GM12878 (cell line): ENCODE data around the gene CDKN3. TPM values are rescaled to one million over a fixed set of nuclear protein-coding genes. Genes with fewer than 3 reads are reported as not detected.

Experiments used
- ATAC-seq: fragments of 200-7000 bp; cut with Tn5 transposase; 3 replicates; pipeline ENCODE4 v1.9.1; 2020; ENCODE audit warnings: mild to moderate bottlenecking, moderate library complexity
- BruUV-seq: library from RNA; stranded (reverse); fragments of 400-500 nt; replicated peaks from 2 replicates; lab custom pipeline; 2021; lab: Mats Ljungman, UMichigan
- CTCF ChIA-PET: fragments of 300-600 bp; sonication (Branson Sonifier 250); formaldehyde crosslinking; extraction: SDS; loops from one replicate; lab custom pipeline; 2021; ENCODE audit warnings: inconsistent platforms; lab: Yijun Ruan, JAX
- POLR2A ChIA-PET: fragments of 350-600 bp; formaldehyde crosslinking; extraction: SDS; loops from one replicate; lab custom pipeline; 2021; ENCODE audit warnings: inconsistent platforms; lab: Charles Lee
- RAD21 ChIA-PET: fragments of 300-600 bp; sonication (Branson Sonifier 250); formaldehyde crosslinking; loops from one replicate; lab custom pipeline; 2023; ENCODE audit warnings: antibody characterized with exemption; ENCODE audit not compliant: unreplicated experiment; lab: Charles Lee
- SMC1A ChIA-PET: fragments of 300-600 bp; sonication (Branson Sonifier 250); formaldehyde crosslinking; loops from one replicate; lab custom pipeline; 2023; ENCODE audit not compliant: unreplicated experiment, uncharacterized antibody; lab: Charles Lee
- DNase-seq: peaks from one replicate; pipeline ENCODE4 v3.0.0-alpha.2; 2011; ENCODE audit warnings: low read depth, low spot score
- FAIRE-seq: peaks from 3 replicates; lab custom pipeline; 2011; peaks lifted over from hg19 to GRCh38; lab: Jason Lieb, UNC
- H2AFZ ChIP-seq: 2 replicates; pipeline ENCODE4 v1.6.0; 2011; ENCODE audit warnings: low read depth, low read length, control low read depth; ENCODE audit not compliant: control insufficient read depth
- H3K27ac ChIP-seq: 2 replicates; pipeline ENCODE4 v1.5.1; 2011; ENCODE audit warnings: control low read depth; ENCODE audit not compliant: control insufficient read depth, insufficient read depth
- H3K27me3 ChIP-seq, 2 experiments: replicated peaks in 1 of 2; 2 replicates each; pipeline versions ENCODE4 v1.6.0 to v1.6.1; 2011; ENCODE audit warnings: low read length in 1 of 2; ENCODE audit not compliant: control insufficient read depth in 2 of 2, insufficient read depth in 2 of 2
- H3K36me3 ChIP-seq, 2 experiments: 2 replicates each; pipeline ENCODE4 v1.5.1; 2011; ENCODE audit warnings: low read length in 1 of 2; ENCODE audit not compliant: control insufficient read depth in 2 of 2, insufficient read depth in 2 of 2
- H3K4me1 ChIP-seq: 2 replicates; pipeline ENCODE4 v1.6.1; 2011; ENCODE audit warnings: mild to moderate bottlenecking, low read length, moderate library complexity, mixed read lengths; ENCODE audit not compliant: control insufficient read depth, insufficient read depth
- H3K4me2 ChIP-seq: 2 replicates; pipeline ENCODE4 v1.6.0; 2011; ENCODE audit warnings: control low read depth; ENCODE audit not compliant: control insufficient read depth, insufficient read depth
- H3K4me3 ChIP-seq: fragments of 200-600 bp; sonication (generic); 2 replicates; pipeline ENCODE4 v1.5.1; 2016
- H3K79me2 ChIP-seq: 2 replicates; pipeline ENCODE4 v1.6.0; 2011; ENCODE audit warnings: low read length; ENCODE audit not compliant: control insufficient read depth, insufficient read depth
- H3K9ac ChIP-seq: 2 replicates; pipeline ENCODE4 v1.8.0; 2011; ENCODE audit warnings: low read length, control low read depth, mixed read lengths; ENCODE audit not compliant: control insufficient read depth, insufficient read depth
- H3K9me3 ChIP-seq: replicated peaks from 3 replicates; pipeline ENCODE4 v1.5.1; 2011; ENCODE audit warnings: mild to moderate bottlenecking, low read length; ENCODE audit not compliant: control insufficient read depth, insufficient read depth
- H4K20me1 ChIP-seq: 2 replicates; pipeline ENCODE4 v1.6.0; 2011; ENCODE audit not compliant: control insufficient read depth, insufficient read depth
- BCL3 ChIP-seq: IDR thresholded peaks from 2 replicates; pipeline ENCODE4 v1.6.1; 2011; ENCODE audit warnings: borderline replicate concordance, low read depth, mild to moderate bottlenecking, moderate library complexity, low read length; ENCODE audit not compliant: insufficient read depth, poor library complexity, severe bottlenecking
- DPF2 ChIP-seq: fragments of 450-650 bp; IDR thresholded peaks from 2 replicates; pipeline ENCODE4 v1.6.1; 2017; ENCODE audit warnings: mild to moderate bottlenecking
- EP300 ChIP-seq, 2 experiments: fragments of 150-350 bp in 1 of 2; IDR thresholded peaks; 2 replicates each; pipeline ENCODE4 v1.6.1; 2011 to 2012; ENCODE audit warnings: low read depth in 2 of 2, low read length in 2 of 2, borderline replicate concordance in 1 of 2, improper control_type of control experiment in 1 of 2, inconsistent platforms in 1 of 2; ENCODE audit not compliant: control insufficient read depth in 1 of 2
- HDGF ChIP-seq: fragments of 450-650 bp; IDR thresholded peaks from 2 replicates; pipeline ENCODE4 v1.6.1; 2016; ENCODE audit warnings: antibody characterized with exemption
- MYC ChIP-seq: IDR thresholded peaks from 2 replicates; pipeline ENCODE4 v1.6.1; 2011; ENCODE audit warnings: mild to moderate bottlenecking, low read length, moderate library complexity, inconsistent platforms; ENCODE audit not compliant: insufficient read depth, insufficient replicate concordance, insufficient read length, severe bottlenecking
- NFXL1 ChIP-seq: fragments of 450-650 bp; IDR thresholded peaks from 2 replicates; pipeline ENCODE4 v1.6.1; 2017; ENCODE audit warnings: antibody characterized with exemption, mild to moderate bottlenecking, borderline replicate concordance
- PAX8 ChIP-seq: fragments of 450-650 bp; IDR thresholded peaks from 2 replicates; pipeline ENCODE4 v1.6.1; 2017; ENCODE audit warnings: mild to moderate bottlenecking, moderate library complexity
- RBBP5 ChIP-seq: fragments of 200-600 bp; sonication (generic); conservative IDR thresholded peaks from 2 replicates; pipeline ENCODE4 v1.6.1; 2016
- RELA ChIP-seq: fragments of 450-650 bp; IDR thresholded peaks from 2 replicates; pipeline ENCODE4 v1.8.0; 2014; ENCODE audit warnings: borderline replicate concordance; ENCODE audit not compliant: partially characterized antibody
- ZNF592 ChIP-seq: fragments of 450-650 bp; IDR thresholded peaks from 2 replicates; pipeline ENCODE4 v1.6.1; 2017; ENCODE audit warnings: mild to moderate bottlenecking, moderate library complexity
- WGBS: methylation state at CpG from one replicate; pipeline ENCODE4 v1.1.6; 2016; ENCODE audit warnings: low lambda C conversion rate; ENCODE audit not compliant: insufficient replicate concordance, insufficient coverage; ENCODE audit errors: missing lambda C conversion rate; 5-methylcytosine and 5-hydroxymethylcytosine counted together
- in situ Hi-C: fragments of 300-500 bp; cut with MboI; formaldehyde crosslinking; loops from 9 replicates; pipeline ENCODE4 v1.14.3; 2018; ENCODE audit warnings: mixed read lengths
- intact Hi-C: fragments of 100-400 bp; cut with micrococcal nuclease; formaldehyde crosslinking; loops from one replicate; pipeline ENCODE4 v1.14.2; 2022; ENCODE audit not compliant: unreplicated experiment
- polyA plus RNA-seq, 11 experiments: library from polyadenylated mRNA; depleted of rRNA in 4 of 11; unstranded in 6 of 11; stranded (reverse) in 5 of 11; fragments of >200 nt; fragmentation: Nextera tagmentation in 4 of 11; fragmentation: Illumina TruSeq in 1 of 11; extraction: Ambion mirVana in 4 of 11; extraction: Trizol in 1 of 11; gene quantifications; 1 replicate in 1 of 11; 2 replicates in 10 of 11; pipeline versions ENCODE4 v1.2.1 to v1.2.3, GENCODE V29; 2011 to 2016; ENCODE audit warnings: inconsistent platforms in 2 of 11, missing spikeins in 2 of 11, low read depth in 1 of 11
- total RNA-seq, 4 experiments: library from RNA; depleted of rRNA in 3 of 4; stranded (reverse); fragments of >200 nt in 3 of 4; fragmentation: Illumina TruSeq in 1 of 4; extraction: Trizol in 1 of 4; gene quantifications; 2 replicates each; pipeline versions ENCODE4 v1.2.1 to v1.2.3, GENCODE V29; 2013 to 2021
- TF ChIP-seq, protein P1 (sequence below): fragments of 450-650 bp; IDR thresholded peaks from 2 replicates; pipeline ENCODE4 v1.6.1; 2017; ENCODE audit warnings: low read depth, mild to moderate bottlenecking, moderate library complexity
- TF ChIP-seq, protein P2 (sequence below): IDR thresholded peaks from 2 replicates; pipeline ENCODE4 v1.6.1; 2012; ENCODE audit warnings: low read depth, low read length, improper control_type of control experiment
- TF ChIP-seq, protein P3 (sequence below): IDR thresholded peaks from 2 replicates; pipeline ENCODE4 v1.6.1; 2011; ENCODE audit warnings: mild to moderate bottlenecking, low read depth, low read length, moderate library complexity; ENCODE audit not compliant: insufficient replicate concordance

The CDKN3 gene
- total and polyA plus RNA-seq, 10 of the 15 experiments (the other 5 are each of a cell fraction or from before 2014, with no cell fraction given): 54.9 to 197 (median 111) TPM

DNA sequence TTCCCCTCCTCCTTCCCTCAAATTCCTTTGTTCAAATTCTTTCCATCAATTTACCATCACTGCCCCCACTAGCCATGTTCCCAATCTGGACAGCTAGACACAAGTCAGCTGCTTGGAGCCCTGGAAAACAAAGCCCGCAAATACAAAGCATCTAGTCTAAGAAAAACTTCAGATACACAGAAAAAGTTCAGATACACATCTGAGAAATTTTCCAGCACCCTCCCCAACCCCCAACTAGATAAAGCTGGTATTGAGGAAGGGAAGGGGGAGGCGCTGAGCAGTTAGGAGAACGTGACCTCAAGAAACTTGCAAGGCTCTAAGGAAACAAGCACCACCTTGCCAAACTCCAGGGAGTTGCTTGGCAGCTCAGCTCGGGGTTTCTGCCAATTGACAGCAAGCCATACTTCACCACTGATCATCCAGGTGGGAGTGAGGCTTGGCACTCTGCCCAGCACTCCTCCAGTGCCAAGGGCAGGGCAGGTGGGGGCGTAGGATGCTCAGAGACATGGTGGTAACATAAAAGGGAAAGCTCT is 49.4 kb downstream of the CDKN3 start:
- DNase-seq (no peak), ATAC-seq (no peak), FAIRE-seq (no peak)
- in situ Hi-C loops (no loop called here), intact Hi-C loops (no loop called here)
- no peaks in the 10 kb centered on the region for H3K27me3 ChIP-seq
- ChIA-PET CTCF (interaction anchor here (0.9 to 1.0 kb wide), 2 partner anchors 11 to 39 kb away, joined by 3 read pairs; no protein-coding TSS in a partner anchor), RAD21 (no interaction called here), POLR2A (interaction anchor here (0.6 kb wide), 2 partner anchors 8 to 42 kb away, joined by 6 to 7 read pairs; partner anchors contain the start of gene GMFB), SMC1A (interaction anchor here (0.5 to 1.2 kb wide), 2 partner anchors 11 to 41 kb away, joined by 3 read pairs; no protein-coding TSS in a partner anchor)
- no peaks in the 10 kb centered on the region; the same call in 2 of the 3 replicates for H3K9me3 ChIP-seq
- no peaks in the 10 kb centered on the region for H3K79me2 ChIP-seq
- no peak overlapping the region for H3K4me3 ChIP-seq
- no peak overlapping the region for H3K9ac ChIP-seq
- no peaks in the 10 kb centered on the region for H3K36me3 ChIP-seq
- H3K27ac ChIP-seq: no peak overlapping the region
- H3K4me2 ChIP-seq: no peak overlapping the region
- WGBS: 36% methylated on average over 5 of the region's 5 CpGs
- H4K20me1 ChIP-seq: no peaks in the 10 kb centered on the region
- no peak overlapping the region for H2AFZ ChIP-seq
- BruUV-seq: no TSS peak
- H3K4me1 ChIP-seq: peaks cover 3% of the 10 kb centered on the region; the same call in 1 of the 2 replicates
- TF ChIP-seq MYC (no peak), RELA (no peak), PAX8 (no peak), EP300 (IDR thresholded peaks at IDR 0.05; ENCODE audit: borderline replicate concordance in 1 of 2, control insufficient read depth in 1 of 2, low read depth in 2 of 2, low read length in 2 of 2) (no peak), RBBP5 (no peak), HDGF (no peak), NFXL1 (no peak), BCL3 (no peak), ZNF592 (no peak), DPF2 (no peak)
- TF ChIP-seq, protein P1, sequence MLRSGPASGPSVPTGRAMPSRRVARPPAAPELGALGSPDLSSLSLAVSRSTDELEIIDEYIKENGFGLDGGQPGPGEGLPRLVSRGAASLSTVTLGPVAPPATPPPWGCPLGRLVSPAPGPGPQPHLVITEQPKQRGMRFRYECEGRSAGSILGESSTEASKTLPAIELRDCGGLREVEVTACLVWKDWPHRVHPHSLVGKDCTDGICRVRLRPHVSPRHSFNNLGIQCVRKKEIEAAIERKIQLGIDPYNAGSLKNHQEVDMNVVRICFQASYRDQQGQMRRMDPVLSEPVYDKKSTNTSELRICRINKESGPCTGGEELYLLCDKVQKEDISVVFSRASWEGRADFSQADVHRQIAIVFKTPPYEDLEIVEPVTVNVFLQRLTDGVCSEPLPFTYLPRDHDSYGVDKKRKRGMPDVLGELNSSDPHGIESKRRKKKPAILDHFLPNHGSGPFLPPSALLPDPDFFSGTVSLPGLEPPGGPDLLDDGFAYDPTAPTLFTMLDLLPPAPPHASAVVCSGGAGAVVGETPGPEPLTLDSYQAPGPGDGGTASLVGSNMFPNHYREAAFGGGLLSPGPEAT: no peak
- TF ChIP-seq, protein P2, sequence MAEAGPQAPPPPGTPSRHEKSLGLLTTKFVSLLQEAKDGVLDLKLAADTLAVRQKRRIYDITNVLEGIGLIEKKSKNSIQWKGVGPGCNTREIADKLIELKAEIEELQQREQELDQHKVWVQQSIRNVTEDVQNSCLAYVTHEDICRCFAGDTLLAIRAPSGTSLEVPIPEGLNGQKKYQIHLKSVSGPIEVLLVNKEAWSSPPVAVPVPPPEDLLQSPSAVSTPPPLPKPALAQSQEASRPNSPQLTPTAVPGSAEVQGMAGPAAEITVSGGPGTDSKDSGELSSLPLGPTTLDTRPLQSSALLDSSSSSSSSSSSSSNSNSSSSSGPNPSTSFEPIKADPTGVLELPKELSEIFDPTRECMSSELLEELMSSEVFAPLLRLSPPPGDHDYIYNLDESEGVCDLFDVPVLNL: no peak
- TF ChIP-seq, protein P3, sequence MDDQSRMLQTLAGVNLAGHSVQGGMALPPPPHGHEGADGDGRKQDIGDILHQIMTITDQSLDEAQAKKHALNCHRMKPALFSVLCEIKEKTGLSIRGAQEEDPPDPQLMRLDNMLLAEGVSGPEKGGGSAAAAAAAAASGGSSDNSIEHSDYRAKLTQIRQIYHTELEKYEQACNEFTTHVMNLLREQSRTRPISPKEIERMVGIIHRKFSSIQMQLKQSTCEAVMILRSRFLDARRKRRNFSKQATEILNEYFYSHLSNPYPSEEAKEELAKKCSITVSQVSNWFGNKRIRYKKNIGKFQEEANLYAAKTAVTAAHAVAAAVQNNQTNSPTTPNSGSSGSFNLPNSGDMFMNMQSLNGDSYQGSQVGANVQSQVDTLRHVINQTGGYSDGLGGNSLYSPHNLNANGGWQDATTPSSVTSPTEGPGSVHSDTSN: no peak
